DLD1 (cell line): ENCODE results near the gene VPS13C.
"Not testable (repeated sequence)": the region's sequence is repeated elsewhere in the genome, so short reads cannot be mapped to it uniquely, and the experiment has no call there.

Experiments
- in situ Hi-C: cut with HindIII; loops from 2 replicates; pipeline ENCODE4 v1.10.0; 2017; ENCODE audit warnings: low sequenced_read_pairs

Gene VPS13C

DNA sequence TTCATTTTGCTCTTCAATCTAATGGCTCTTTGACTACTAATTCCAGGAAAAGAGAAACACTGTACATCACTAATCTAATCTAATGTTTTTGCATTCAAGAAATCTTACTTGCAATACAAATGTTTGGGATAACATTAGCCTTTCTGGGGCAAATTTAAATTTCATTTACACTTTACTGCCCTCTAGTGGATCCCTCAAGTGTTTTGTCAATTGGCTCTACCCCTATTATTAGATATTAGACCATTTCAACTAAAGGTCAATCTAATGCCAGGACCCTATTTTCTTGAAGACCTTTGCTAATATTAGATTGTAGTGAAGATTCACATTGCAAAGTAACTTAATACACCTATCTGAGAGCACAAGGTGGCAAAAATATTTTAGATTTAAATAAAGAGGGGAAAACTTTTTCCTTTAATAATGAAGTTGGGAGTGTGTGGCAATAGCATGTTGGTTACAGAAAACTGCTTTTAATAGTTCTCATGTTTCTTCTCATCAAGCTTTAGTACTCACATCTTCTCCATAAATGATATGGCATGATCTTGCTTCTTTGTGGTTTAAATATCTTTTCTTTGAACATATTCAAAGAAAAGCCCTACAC lies 11.6 kb upstream of the VPS13C start:
- in situ Hi-C loops = no loop called here

DNA sequence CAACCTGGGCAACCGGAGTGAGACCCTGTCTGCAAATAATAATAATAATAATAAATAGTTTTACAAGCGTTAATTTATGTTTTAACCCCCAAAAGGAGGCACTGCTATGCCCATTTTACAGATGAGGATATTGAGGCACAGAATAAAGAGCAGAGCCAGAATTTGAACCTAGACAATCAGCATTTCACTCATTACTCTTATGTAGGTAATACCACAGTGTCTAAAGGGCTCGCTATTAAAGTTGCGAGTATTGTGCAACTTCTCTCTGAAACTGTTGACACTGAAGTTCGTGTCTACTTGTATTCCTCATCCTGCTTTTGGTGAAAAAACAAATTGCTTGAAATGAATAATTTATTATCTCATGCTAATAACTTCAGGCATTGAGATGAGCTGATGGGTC lies 9.3 kb upstream of the VPS13C start:
- in situ Hi-C loops = no loop called here

DNA sequence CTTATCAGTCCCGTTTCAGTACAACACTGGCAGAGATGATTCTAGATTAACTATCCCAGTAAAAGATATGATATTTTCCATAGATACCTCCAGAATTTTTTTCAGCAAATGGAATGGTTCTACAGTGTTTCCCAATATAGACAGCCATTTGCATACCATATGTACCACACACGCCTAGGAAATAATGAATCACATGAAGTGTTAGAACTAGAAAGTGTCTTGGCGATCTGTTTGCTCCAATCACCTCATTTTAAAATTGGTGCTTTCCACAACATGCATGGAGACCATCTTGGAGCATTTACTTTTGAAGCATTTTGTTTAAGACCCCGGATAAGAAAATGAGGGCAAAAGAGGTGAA lies 8.5 kb upstream of the VPS13C start:
- in situ Hi-C loops = no loop called here

DNA sequence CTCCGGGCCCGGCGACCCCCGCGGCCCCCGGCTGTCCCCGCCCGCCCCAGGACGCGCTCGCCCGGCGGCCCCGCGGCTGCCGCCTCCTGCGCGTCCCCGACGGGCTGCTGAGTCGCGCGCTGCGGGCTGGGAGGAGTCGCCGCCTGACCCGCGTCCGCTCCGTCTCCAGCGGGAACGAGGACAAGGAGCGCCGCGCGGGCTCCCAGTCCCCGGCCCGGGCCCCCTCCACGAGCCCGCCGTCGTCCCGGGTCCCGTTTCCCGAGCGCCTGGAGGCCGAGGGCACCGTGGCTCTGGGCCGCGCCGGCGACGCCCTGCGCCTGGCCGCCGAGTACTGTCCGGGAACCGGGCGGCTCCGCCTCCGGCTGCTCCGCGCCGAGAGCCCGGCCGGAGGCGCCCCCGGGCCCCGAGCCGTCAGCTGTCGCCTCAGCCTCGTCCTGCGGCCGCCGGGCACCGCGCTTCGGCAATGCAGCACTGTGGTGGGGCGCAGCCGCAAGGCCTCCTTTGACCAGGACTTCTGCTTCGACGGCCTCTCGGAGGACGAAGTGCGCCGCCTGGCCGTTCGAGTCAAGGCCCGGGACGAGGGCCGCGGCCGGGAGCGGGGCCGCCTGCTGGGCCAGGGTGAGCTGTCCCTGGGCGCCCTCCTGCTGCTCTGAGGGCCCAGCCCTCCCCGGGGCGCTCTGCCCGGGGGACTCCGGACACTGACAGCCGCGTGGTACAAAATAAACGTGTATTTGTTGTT lies 8.0 kb upstream of the VPS13C start:
- in situ Hi-C loops = no loop called here

DNA sequence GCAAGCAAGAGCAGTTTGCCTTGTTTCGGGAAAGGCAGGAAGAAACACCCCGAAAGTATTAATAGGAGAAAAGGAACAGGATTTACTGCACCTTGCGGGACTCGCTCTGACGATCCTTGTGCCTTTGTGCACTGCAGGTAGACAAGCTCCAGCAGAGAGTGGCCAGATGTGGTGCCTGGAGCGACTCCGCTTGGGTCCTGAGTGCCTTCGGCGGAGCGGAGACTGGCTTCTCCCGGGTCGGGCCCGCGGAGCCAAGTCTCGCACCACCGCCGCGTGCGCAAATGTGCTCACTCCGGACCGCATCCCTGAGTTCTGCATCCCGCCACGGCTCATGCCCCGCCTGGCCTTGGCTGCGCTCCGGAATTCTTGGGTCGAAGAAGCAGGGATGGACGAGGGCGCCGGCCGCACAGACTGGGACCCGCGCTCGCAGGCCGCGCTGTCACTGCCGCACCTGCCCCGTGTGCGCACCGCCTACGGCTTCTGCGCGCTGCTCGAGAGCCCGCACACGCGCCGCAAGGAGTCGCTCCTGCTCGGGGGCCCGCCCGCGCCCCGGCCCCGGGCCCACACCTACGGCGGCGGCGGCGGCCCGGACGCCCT lies 7.3 kb upstream of the VPS13C start:
- in situ Hi-C loops = no loop called here

DNA sequence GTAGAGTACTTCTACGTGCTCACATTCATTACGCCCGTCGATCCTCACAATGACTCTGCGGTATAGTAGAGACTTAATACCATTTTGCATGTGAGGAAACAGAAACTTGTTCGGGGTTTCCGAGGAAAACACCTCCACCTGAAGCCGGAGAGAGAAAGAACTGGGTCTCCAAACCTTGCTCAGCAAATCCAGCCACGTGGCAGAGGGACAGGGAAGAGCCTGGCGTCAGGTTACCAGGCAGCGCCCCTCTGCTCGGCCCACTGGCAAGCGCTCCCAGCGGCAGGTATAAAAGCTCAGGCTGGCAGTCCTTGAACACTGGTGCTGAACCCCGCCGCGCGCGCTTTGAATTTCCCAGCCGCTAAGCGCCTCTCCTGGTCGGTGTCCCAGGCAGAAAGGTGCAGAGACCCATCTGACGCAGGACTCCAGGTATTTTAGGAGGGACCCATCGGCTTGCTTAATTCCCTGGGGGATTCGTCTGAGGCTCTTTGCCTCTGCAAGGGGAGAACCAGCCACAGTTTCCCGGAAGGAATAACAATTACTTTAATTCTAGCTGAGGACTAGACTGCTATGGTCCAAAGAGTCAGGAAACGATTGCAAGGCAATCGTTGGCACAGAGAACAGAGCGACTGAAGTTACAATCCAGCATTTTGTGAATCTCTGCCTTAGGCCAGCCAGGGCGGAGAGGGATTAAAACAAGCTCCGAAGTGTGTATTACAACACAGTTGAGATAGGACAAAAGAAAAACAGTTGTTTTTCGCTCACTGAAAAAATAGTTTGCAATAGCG lies 6.6 kb upstream of the VPS13C start, which contains the start of gene C2CD4A:
Gene C2CD4A, plus strand, starts transcription at position 315 of the 785 bp plus-strand sequence. CDS start 637 bp downstream, outside the sequence.
- in situ Hi-C loops = no loop called here

DNA sequence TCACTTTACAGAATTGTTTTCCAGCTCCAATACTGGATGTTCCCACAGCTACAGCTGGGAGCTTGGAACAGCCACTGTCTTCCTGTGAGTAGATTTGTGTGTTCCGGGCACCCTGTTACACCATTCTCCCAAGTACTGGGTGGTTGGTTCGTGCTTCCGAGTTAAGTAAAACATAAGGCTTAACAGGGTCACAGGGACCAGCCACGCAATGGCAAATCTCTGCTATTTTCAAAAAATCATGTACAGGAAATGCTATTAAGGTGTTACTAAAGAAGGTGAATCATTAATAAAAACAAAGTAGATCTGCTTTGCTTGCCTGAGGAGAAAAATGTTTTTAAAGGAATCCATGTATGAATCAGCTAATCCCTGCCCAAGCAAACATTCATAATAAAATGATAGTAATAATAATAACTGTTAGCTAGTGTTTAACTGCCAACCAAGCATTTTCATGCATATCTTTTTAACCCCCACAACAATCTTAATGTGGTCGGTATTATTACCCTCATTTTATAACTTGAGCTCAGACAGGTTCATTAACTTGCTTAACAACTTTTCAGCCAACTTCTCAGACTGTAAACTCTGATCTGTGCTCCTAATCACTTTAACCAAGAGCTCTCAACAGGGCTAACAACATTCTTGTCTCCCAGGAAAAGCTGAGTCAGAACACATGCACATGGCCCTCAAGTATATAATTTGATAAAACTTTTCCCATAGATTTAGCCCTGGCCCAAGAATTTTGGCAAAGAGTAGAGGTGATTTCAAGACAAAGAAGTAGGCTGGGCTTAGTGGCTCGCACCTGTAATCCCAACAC lies 3.8 kb upstream of the VPS13C start:
- in situ Hi-C loops = no loop called here

DNA sequence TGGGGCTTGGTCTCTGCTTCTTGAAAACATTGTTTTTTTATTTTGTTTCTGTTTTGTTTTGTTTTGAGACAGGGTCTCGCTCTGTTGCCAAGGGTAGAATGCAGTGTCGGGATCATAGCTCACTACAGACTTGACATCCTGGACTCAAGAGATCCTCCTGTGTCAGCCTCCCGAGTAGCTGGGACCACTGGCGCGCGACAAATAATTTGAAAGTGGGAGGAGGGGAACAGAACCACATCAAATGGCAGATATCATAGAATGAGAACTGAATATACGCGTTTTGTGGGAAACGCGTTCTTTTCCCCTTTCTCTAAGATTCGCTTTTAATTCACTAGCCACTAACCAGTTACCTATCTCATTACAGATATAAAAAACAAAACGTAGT lies 641 bp upstream of the VPS13C start:
- in situ Hi-C loops = no loop called here

DNA sequence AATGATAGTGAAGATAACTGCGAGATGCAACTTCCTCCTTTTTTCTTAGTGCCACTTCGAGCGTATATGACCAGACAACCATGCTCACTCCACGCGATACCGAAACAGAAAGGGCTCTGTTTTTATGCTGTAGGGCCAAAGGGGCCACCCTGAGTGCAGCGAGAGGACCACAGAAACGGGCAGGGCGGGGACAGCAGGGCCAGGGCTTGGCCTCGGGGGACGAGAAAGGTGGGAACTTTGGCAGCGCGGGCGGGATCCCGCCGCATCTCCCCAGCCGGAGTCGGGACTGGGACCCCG lies 483 bp downstream of the VPS13C start:
- in situ Hi-C loops = no loop called here

DNA sequence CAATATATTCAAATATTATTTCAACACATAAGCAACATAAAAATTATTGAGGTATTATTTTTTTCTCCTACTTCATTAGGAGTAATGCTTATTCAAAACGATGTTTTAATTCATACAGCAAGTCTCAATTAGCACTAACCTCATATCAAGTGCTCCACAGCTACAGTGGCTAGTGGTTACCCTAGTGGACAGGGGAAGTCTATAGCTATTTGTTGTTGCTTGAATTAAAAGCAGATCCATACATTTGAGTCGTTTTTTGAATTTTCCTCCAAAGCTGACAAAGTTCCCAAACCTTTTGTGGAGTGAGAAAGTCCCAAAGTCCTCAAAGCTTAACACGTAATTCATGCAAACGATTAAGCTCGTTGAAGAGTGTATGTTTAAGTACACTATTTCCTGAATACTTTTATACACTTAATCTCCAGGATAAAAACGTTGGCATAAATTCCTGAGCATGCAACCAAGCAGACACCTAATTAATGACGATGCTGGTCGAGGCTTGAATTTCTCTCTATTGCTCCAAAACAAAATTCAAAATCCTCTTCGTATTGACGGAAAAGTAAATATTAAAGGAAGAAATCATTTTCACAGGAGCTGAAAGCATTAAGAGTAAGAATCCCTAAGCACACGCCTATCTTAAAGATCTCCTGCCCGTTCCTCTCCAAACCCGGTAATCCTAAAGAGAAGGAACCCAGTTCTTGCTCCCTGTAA lies 985 bp downstream of the VPS13C start:
- in situ Hi-C loops = no loop called here

DNA sequence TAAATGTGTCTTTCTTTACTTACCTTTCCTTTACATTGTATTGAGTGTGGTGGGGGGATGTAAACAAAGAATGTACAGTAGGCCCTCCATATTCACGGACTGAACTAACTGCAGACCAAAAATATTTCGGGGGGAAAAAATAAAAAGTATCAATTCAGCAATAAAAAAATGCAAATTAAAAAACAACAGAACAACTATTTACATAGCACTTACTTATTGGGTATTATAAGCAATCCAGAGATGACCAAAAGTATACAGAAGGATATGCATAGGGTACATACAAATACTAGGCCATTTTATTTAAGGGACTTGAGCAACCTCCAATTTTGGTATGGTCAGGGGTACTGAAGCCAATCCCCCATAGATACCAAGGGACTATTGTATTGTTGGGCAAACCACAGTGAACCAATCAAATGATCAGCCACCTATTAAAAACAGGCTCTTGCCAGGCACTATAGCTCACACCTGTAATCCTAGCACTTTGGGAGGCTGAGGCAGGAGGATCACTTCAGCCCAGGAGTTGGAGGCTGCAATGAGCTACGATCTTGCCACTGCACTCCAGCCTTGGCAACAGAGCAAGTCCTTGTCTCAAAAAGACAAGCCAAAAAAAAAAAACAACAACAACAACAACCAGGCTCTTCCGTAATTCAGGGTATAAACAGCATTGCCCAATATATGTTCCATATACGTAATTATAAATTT lies 1.8 kb downstream of the VPS13C start:
- in situ Hi-C loops = no loop called here

DNA sequence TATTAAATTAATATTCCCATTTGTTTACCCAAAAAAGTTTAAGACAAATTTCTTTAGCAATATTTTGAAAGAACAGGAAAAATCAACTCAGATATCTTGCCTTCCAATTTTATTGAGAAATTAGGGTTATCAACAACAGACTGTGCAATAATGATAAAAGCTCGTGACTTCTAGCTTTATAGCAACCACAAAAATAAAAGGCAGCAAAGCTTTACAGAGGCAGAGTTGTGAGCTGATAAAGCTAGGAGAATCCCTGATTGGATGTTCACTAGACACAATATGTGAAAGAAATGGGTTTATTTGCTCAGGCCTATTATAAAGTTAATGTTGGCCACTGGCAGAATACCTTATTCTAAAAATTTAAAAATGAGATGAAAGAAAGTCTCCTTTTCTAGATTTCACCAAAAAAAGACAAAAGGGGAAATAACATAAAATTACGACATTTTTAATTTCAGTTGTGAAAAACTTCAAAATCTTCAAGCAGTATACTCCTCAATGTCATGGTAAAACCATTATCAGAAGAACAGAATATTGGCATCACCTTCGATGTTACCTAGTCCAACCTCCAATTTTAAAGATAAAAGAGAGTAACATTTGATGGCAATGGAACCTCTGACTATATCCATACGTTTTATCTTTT lies 2.8 kb downstream of the VPS13C start:
- in situ Hi-C loops = no loop called here

DNA sequence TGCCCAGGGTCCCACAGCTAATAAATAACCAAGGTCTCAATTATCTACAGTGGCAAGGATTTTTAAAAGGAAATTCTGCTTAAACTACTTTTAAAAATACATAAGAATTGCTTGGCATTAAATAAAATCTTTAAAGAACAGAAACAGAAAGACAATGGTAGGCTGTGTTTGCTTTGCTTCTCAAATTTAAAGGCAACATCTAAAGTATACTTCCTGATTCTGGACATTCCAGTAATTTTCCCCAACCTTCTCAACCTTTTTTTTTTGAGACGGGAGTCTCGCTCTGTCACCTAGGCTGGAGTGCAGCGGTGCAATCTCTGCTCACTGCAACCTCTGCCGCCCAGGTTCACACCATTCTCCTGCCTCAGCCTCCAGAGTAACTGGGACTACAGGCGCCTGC lies 5.3 kb downstream of the VPS13C start:
- in situ Hi-C loops = no loop called here

DNA sequence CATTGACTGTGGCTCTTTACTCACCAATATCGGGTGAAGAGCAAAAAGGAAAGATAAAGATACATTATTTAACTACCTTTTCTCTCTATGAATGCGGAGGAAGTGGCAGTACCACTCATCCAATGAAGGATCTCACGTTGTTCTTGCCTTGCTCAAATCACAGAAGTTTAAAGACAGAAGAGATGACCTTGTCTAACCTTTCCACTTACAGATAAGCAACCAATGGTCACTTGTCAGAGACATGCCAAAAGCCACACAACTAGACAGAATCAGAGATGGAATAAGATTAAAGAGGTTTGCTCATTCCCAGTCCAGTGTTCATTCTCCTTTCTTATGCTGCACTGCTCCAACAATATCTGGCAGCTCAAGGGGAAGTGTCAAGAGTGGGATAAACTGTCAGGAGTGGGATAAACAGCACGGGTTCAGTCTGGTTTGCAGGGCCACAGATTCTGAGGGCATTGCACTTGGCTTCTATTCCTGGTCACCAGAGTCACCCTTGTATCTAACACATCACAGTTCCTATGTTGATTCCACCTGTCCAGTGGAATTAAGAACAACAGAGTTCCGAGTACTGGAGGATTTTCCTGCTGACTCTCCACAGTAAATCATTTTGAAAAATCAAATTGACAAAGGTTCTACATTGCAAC lies 6.7 kb downstream of the VPS13C start:
- in situ Hi-C loops = no loop called here

DNA sequence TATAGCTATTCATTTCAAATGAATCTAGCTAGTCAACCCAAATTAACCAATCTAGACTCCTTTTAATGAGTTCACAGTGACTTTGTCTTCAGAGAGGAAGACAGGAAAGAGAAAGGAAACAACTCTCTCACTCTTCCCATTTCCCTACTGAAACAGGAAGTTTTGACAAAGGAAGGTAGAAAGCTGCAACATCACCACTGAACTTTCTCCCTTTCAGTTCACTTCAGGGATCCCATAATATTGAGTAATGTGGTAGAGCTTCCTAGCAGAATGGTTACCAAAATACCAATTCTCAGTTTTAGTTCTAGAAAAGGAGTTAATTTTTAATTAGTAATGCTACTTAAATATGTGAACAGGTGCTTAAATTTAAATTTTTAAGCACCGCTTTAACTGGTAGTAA lies 7.5 kb downstream of the VPS13C start:
- in situ Hi-C loops = no loop called here

DNA sequence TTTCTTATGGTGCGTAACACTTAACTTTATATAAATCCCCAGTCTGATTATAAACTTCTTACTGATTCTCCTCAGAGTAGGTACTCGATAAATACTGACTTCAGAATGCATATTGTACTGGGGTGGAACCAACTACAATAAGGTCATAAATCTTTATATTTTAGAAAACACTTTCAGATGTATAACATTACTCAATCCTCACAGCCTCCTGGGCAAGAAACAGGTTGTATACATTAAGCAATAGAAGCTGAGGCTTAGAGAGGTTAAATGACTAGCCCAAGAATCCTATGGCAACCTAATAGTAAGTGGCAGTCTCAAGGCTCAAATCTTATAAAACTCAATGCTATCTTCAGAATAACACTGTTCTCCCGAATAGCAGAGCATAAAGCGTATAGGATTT lies 9.1 kb downstream of the VPS13C start:
- in situ Hi-C loops = no loop called here

DNA sequence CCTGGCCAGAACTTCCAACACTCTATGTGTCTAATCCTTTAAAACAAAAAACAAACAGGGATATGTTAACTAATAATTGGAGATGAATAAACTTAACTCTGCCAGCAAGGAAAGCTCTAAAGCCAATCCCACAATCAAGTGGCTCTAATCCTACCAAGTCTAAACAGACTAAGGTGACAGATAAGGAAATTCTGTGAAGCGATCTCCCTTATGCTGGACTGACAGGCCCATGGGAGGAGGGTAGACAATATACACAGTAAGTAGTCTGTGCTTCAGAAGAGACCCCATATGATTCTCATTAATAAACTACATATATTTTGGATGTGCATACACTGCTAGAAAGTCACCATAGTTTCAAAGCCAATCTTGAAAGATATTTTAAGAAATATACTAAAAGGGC lies 10.1 kb downstream of the VPS13C start:
- in situ Hi-C loops = no loop called here

DNA sequence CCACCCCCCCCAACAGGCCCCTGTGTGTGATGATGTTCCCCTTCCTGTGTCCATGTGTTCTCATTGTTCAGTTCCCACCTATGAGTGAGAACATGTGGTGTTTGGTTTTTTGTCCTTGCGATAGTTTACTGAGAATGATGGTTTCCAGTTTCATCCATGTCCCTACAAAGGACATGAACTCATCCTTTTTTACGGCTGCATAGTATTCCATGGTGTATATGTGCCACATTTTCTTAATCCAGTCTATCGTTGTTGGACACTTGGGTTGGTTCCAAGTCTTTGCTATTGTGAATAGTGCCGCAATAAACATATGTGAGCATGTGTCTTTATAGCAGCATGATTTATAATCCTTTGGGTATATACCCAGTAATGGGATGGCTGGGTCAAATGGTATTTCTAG lies 12.0 kb downstream of the VPS13C start:
- in situ Hi-C loops = not testable (repeated sequence)

DNA sequence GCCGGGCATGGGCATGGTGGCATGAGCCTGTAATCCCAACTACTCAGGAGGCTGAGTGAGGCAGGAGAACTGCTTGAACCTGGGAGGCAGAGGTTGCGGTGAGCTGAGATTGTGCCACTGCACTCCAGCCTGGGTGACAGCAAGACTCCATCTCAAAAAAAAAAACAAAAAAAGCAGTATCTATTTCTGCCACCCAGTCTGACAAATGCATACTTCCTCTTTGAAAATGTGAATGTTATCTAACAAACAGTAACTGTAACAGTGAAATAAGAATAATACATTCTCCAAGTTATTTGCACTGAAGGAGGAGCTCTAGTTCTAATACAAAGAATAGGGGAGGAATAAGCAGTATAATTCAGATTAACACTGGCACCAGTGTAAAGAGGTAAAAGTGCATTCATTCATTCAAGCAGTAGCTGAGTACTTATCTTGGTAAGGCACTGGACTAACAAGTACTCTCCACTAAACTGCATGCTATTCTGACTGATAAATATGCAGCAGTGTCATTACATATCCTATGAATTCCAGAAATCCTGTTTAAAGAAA lies 12.9 kb downstream of the VPS13C start:
- in situ Hi-C loops = no loop called here
